Peyer's patch (tissue), 4 donors: ENCODE data around the gene ZFYVE19.

Source experiments
- CTCF ChIP-seq, 6 experiments: fragments of 450-650 bp in 4 of 6; fragments of 200-600 bp in 2 of 6; sonication (generic) in 1 of 6; IDR thresholded peaks; one replicate each; pipeline ENCODE4 v1.5.1; 2017 to 2019; ENCODE audit warnings: antibody characterized with exemption in 6 of 6, mild to moderate bottlenecking in 3 of 6, moderate library complexity in 1 of 6
- POLR2A ChIP-seq, 2 donors: fragments of 450-650 bp; IDR thresholded peaks; one replicate each; pipeline ENCODE4 v1.5.1; 2017; ENCODE audit warnings: antibody characterized with exemption in 2 of 2, mild to moderate bottlenecking in 2 of 2, moderate library complexity in 2 of 2

- TF ChIP-seq CTCF (IDR thresholded peaks at IDR 0.05) (no peak), POLR2A (IDR thresholded peaks at IDR 0.05) (no peak)
Observed at GRCh38 chr15:40853241-40853890, 46.5 kb downstream of the ZFYVE19 start.
